GDM1 (cell line): Measurements from ENCODE around the gene CHCHD2.
"Not testable (repeated sequence)": the region's sequence is repeated elsewhere in the genome, so short reads cannot be mapped to it uniquely, and the experiment has no call there.

ENCODE experiments used
- DNase-seq: peaks from one replicate; lab custom pipeline; 2025; lab: John Stamatoyannopoulos, UW

Gene CHCHD2

DNA sequence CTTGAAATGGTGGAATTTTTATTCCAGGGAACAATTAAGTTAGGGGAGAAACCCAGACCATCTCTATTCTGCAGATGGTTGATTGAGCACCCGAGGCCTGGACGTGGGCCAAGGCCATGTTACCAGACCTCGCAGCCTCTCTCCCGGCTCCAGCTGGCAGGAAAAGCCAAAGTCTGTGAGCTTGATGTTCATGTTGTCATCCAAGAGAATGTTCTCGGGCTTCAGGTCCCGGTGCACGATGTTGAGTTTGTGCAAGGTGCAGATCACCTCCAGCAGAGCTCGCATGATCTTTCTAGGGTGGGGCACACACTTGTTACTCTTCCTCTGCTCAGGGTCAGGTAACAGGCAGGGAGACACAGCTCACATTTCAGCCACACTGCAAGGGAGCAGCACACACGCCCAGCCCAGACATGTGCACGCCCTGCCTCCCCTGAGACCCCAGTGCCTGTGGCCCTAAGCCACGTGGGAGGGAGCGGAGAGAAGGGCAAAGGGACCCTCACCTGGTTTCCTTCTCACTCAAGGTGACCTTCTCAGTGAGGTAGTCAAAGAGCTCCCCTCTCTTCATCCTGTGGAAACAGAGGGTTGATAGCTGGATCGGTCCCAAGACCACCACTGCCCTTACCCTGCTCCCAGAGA, 23.0 kb downstream of the CHCHD2 start:
- no peak for DNase-seq

DNA sequence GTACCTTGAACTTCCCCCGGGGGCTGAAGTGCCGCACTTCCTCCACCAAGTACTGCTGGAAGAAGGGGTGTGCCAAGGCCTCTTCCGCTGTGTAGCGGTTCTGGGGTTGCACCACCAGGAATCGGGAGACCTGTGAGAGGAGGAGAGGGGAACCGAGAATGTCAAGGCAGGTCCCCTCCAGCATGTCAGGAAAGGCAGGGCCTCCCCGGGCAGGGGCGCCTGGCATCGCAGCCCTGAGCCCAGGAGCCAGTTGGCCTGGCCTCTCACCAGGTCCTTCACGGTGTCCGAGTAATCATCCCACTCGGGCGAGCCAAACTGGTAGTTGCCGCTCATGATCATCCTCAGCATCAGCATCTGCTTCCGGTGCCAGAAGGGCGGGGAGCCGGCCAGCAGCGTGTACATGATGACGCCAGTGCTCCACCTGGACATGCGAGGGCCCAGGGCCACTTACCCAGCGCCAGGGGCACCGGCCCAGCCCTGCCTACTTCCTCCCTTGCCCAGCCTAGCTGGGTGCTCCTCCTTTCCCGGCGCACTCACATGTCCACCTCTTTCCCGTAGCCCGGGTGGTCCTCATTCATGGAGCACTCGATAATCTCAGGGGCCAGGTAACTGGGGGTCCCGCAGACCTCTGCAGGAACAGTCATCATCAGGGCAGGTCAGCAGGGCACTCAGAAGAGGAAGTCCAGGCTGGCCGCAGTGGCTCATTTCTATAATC, 24.5 kb downstream of the CHCHD2 start:
- no peak for DNase-seq

DNA sequence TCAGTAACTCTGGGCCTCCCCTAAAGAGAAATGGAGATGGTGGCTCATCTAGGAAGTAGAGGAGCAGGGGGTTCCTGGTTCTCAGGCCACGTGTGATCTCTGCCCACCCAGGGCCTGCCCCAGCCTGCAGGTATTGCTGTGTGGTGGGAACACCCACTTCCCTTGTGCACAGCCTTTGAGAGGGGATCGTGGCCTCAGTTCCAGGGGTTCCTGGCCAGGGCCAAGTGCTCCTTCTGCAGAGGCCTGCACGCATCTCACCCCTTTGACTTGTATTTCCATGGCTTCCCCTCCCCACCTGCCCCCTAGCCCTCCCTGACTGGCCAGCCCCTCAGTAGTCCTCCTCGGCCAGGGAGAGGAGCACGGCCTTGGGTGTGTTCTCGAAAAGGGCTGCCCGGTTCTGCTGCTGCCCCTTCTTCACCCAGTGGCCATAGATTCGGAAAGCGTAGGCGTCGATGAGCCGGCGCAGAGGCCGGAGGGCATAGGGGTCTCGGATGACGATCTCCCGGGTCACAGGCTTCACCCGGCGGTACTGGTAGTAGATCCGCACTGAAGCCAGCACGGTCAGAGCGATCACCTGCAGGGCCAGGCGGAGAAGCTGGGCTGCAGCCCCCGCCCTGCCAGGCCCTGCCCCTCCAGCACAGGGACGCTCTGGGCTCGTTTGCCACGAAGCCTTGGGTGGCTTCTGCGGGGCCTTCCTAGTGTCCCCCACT, 25.4 kb downstream of the CHCHD2 start:
- DNase-seq, result not testable (repeated sequence)

DNA sequence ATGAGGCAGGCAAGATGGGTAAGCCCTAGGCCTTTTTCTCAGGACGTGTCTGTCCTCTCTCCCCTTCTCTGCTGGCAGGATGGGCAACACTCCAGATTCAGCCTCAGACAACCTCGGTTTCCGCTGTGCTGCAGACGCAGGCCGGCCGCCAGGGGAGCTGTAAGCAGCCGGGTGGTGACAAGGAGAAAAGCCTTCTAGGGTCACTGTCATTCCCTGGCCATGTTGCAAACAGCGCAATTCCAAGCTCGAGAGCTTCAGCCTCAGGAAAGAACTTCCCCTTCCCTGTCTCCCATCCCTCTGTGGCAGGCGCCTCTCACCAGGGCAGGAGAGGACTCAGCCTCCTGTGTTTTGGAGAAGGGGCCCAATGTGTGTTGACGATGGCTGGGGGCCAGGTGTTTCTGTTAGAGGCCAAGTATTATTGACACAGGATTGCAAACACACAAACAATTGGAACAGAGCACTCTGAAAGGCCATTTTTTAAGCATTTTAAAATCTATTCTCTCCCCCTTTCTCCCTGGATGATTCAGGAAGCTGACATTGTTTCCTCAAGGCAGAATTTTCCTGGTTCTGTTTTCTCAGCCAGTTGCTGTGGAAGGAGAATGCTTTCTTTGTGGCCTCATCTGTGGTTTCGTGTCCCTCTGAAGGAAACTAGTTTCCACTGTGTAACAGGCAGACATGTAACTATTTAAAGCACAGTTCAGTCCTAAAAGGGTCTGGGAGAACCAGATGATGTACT, 26.7 kb downstream of the CHCHD2 start:
- peak; percentile 50 for DNase-seq

DNA sequence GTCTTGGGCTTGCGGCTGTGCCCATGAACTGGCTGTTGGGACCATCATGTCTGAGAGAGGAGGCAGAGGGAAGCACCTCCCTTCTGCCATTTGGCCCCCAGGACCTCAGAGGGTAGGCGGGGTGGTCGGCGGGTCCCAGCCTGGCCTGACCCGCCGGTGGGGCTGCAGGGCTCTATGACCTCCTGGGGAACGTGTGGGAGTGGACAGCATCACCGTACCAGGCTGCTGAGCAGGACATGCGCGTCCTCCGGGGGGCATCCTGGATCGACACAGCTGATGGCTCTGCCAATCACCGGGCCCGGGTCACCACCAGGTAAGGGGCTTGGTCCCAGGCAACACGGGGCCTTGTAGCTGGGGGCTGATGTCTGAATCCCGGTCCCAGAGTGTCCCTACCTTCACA, 28.1 kb downstream of the CHCHD2 start:
- no peak for DNase-seq

DNA sequence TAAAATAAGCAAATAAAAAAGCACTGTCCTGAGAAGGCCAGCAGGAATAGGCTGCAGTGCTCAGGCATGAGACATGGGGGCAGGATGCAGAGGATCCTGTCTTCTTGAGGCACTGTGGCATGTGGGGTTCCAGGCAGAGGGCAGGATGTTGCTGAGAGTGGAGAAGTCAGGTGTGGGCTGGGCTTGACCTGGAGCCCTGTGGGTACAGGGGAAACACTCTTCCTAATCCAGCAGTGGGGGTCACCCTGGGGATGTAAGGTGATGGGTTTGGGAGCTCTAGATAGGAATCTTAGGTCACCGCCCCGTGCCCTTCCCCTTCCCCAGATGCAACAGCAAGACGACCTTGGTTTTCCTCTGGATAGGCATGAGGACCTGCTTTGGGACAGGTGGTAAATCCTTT, 28.6 kb downstream of the CHCHD2 start:
- DNase-seq, result no peak

DNA sequence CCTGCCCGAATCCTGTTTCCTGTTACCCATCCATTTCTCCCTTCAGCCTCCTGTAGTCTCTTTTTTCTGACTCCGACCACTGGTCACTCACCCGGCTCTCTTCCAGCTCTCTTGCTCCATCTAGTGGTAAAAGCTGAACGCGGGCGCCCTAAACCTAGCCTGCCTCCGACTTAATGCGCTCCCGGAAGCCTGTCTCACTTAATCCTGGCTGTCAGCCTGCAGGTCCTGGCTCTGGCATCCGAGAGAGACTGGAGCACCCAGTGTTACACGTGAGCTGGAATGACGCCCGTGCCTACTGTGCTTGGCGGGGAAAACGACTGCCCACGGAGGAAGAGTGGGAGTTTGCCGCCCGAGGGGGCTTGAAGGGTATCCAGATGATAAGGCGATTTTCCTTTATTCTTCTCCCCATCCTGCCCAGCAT, 31.9 kb downstream of the CHCHD2 start:
- peak; percentile 22 for DNase-seq

DNA sequence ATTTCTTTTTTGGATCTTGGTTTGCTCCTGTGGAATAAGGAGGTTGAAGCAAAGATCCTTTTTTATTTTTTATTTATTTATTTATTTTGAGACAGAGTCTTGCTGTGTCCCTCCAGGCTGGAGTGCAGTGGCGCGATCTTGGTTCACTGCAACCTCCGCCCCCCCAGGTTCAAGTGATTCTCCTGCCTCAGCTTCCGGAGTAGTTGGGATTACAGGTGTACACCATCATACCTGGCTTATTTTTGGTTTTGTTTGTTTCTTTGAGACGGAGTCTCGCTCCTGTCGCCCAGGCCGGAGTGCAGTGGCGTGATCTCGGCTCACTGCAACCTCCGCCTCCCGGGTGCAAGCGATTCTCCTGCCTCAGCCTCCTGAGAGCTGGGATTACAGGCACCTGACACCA, 39.9 kb downstream of the CHCHD2 start:
- DNase-seq, result not testable (repeated sequence)

DNA sequence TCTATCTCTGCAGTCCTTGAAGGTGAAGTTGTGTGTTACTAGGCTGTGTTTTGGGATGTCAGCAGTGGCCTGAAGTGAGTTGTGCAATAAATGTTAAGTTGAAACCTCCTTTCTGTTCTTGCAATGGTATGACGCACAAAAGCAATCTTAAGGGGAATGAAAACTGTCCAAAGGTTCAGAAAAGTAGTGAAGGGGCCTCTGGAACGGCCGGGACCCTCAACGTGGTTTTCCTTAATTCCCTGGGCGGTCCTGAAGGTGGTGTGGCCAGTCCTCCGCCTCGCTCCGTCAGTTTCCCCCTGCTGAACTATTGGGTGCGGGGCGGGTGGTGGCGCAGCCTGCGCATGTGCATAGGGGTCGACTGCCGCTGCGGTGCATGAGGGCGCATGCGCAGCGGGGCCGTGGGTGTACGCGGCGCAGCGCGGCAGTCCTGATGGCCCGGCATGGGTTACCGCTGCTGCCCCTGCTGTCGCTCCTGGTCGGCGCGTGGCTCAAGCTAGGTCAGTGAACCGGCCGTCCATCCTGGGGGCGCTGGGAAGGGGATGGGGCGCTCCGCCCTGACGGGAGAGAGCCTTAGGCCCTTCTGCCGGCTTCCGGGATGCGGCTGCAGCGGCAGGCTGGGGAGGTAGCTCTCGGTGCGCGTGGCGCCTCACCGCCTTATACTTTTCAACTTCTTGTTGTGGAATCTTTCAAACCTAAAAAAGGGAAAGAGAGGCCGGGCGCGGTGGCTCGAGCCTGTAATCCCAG, 42.2 kb downstream of the CHCHD2 start, which contains the start of gene SUMF2:
Gene SUMF2, plus strand, starts transcription at position 405 of the 744 bp plus-strand sequence. Its CDS starts 26 bp downstream, at position 431.
- peak; percentile 82 for DNase-seq

DNA sequence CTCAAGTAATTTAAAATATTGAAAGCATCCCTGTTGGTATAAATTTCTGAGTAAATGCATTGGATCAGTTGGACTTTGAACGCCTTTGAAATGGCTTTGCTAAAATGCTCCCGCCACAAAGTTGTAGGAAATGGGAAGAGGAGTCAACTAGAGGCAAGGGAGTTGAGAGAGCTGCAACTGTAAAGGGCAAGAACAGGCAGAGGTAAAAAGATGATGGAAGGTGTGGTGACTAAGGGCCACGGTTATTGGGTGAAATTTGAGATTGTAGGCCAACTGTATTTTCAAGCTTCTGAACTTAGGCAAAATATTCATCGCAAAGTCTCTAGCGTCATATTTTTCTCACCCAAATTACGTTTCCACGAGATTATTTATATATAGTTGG, 42.8 kb downstream of the CHCHD2 start:
- no peak for DNase-seq

DNA sequence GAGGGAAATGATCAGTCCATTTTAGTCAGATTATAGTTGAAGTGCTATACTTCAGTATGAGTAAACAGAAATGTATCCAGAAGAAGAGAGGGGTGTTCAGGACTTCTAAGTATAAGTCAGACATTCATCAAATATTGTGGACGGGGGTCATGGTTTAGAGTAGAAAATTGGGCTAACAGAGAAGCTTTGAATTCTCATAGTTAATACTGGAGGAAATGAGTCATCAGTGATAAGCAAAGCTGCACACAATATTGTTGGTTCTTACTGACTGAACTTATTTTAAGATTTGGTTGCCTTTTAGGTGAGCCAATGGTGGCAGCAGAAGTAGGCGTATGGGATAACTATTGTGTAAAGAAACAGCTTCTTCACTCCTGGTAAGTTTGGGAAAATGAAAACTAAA, 43.9 kb downstream of the CHCHD2 start:
- no peak for DNase-seq

DNA sequence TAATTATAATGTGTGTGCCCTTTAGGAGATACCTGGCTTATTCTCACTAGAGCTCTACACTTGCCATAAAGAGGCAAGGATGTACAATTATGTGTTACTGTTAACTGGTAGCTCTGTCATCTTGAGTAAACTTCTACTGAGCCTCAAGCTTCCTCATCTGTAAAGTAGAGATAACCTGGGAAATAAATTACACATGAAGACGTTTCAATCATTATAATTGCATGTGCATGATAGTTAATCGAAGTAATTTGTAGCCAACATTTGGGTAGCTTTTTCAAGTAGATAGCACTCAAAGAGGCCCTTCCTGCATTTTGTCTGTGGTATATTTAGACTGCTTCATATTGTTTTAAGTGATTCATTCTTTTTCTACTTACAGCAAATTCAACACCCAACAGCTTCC, 52.3 kb downstream of the CHCHD2 start:
- no peak for DNase-seq

DNA sequence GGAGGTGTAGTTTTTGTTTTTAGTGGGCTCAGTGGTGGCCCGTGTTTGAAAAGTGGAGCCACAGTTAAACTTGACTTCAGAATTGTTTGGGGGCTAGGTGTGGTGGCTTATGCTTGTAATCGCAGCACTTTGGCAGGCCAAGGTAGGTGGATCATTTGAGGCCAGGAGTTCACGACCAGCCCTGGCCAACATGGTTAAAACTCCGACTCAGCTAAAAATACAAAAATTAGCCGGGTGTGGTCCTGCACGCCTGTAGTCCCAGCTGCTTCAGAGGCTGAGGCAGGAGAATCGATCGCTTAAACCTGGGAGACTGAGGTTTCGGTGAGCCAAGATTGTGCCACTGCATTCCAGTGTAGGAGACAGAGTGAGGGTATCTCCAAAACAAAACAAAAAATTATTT, 52.9 kb downstream of the CHCHD2 start:
- no peak for DNase-seq
